Measurements from ENCODE around the gene VPREB3. TPM values are rescaled to one million over a fixed set of nuclear protein-coding genes. Genes with fewer than 3 reads are reported as not detected.

Gene VPREB3
- total and polyA plus RNA-seq, 10 of the 15 experiments (the other 5 are each of a cell fraction or from before 2014, with no cell fraction given), result 0.75 to 79.5 (median 23.8) TPM

DNA sequence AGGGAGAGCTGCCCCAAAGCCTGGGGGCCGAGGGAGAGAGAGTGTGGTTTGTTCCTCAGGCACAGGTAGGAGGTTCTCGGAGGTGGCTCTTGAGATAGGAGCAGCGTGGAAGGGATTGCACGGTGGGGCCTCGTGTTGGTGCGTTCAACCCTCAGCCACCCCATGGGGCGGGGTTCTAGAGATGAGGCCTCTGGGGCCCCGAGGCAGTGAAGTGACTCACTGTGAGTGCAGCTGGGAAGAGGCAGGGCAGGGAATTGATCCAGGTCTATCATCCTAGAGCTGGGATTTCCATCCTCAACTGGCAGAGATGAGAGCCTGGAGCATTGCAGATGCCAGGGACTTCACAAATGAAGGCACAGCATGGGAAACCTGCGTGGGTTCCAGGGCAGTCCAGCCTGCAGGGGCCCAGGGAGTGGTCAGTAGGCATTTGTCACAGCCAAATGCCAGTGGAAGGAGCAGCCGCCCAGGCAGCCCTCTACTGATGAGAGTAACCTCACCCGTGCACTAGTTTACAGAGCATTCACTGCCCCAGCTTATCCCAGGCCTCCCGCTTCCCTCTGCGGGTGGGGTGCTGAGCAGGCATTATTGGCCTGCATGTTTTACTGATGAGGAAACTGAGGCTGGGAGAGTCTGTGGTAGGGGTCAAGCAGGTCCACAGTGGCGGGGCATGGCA, 27.4 kb upstream of the VPREB3 start:
- CTCF ChIA-PET, result no interaction called here
- H3K36me3 ChIP-seq (ENCODE audit: control insufficient read depth in 2 of 2, insufficient read depth in 2 of 2, low read length in 1 of 2), result no peaks in the 10 kb centered on the region
- ATAC-seq, result no peak
- no peak overlapping the region for H3K4me2 ChIP-seq (ENCODE audit: control insufficient read depth, insufficient read depth)
- RAD21 ChIA-PET (ENCODE audit: unreplicated experiment), result no interaction called here
- no peak for FAIRE-seq
- no peaks in the 10 kb centered on the region for H3K9me3 ChIP-seq (replicated peaks; ENCODE audit: control insufficient read depth, insufficient read depth, low read length)
- H3K4me3 ChIP-seq, result no peak overlapping the region
- WGBS (ENCODE audit: insufficient coverage, insufficient replicate concordance, low lambda C conversion rate, missing lambda C conversion rate), result 46% methylated on average over 14 of the region's 14 CpGs
- POLR2A ChIA-PET, result no interaction called here
- no peaks in the 10 kb centered on the region for H4K20me1 ChIP-seq (ENCODE audit: control insufficient read depth, insufficient read depth)
- no peak overlapping the region for H2AFZ ChIP-seq (ENCODE audit: control insufficient read depth, low read depth, low read length)
- intact Hi-C loops (cut with micrococcal nuclease; ENCODE audit: unreplicated experiment) (no loop called here), in situ Hi-C loops (cut with MboI) (no loop called here)
- SMC1A ChIA-PET (ENCODE audit: uncharacterized antibody, unreplicated experiment), result no interaction called here
- peaks cover 5% of the 10 kb centered on the region for H3K4me1 ChIP-seq (ENCODE audit: control insufficient read depth, insufficient read depth, low read length)
- H3K79me2 ChIP-seq (ENCODE audit: control insufficient read depth, insufficient read depth, low read length), result peaks cover 2% of the 10 kb centered on the region; the same call in 1 of the 2 replicates
- H3K9ac ChIP-seq (ENCODE audit: control insufficient read depth, insufficient read depth, low read length), result no peak overlapping the region
- H3K27me3 ChIP-seq (replicated peaks in 1 of 2; ENCODE audit: control insufficient read depth in 2 of 2, insufficient read depth in 2 of 2, low read length in 1 of 2), result peaks cover 0 to 2% of the 10 kb centered on the region in 2 experiments; a peak in 1 of 4 replicates
- no peak for TF ChIP-seq KDM1A (IDR thresholded peaks at IDR 0.05; ENCODE audit: borderline replicate concordance)
- no peak for TF ChIP-seq ZNF622 (IDR thresholded peaks at IDR 0.05)
- TF ChIP-seq, protein P1, sequence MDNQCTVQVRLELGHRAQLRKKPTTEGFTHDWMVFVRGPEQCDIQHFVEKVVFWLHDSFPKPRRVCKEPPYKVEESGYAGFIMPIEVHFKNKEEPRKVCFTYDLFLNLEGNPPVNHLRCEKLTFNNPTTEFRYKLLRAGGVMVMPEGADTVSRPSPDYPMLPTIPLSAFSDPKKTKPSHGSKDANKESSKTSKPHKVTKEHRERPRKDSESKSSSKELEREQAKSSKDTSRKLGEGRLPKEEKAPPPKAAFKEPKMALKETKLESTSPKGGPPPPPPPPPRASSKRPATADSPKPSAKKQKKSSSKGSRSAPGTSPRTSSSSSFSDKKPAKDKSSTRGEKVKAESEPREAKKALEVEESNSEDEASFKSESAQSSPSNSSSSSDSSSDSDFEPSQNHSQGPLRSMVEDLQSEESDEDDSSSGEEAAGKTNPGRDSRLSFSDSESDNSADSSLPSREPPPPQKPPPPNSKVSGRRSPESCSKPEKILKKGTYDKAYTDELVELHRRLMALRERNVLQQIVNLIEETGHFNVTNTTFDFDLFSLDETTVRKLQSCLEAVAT (IDR thresholded peaks at IDR 0.05), result no peak
- TF ChIP-seq TARDBP (IDR thresholded peaks at IDR 0.05; ENCODE audit: borderline replicate concordance), result no peak
- TF ChIP-seq, protein P2, sequence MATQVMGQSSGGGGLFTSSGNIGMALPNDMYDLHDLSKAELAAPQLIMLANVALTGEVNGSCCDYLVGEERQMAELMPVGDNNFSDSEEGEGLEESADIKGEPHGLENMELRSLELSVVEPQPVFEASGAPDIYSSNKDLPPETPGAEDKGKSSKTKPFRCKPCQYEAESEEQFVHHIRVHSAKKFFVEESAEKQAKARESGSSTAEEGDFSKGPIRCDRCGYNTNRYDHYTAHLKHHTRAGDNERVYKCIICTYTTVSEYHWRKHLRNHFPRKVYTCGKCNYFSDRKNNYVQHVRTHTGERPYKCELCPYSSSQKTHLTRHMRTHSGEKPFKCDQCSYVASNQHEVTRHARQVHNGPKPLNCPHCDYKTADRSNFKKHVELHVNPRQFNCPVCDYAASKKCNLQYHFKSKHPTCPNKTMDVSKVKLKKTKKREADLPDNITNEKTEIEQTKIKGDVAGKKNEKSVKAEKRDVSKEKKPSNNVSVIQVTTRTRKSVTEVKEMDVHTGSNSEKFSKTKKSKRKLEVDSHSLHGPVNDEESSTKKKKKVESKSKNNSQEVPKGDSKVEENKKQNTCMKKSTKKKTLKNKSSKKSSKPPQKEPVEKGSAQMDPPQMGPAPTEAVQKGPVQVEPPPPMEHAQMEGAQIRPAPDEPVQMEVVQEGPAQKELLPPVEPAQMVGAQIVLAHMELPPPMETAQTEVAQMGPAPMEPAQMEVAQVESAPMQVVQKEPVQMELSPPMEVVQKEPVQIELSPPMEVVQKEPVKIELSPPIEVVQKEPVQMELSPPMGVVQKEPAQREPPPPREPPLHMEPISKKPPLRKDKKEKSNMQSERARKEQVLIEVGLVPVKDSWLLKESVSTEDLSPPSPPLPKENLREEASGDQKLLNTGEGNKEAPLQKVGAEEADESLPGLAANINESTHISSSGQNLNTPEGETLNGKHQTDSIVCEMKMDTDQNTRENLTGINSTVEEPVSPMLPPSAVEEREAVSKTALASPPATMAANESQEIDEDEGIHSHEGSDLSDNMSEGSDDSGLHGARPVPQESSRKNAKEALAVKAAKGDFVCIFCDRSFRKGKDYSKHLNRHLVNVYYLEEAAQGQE (IDR thresholded peaks at IDR 0.05; ENCODE audit: low read depth, low read length), result no peak
- TF ChIP-seq BACH1 (IDR thresholded peaks at IDR 0.05; ENCODE audit: borderline replicate concordance), result no peak
- TF ChIP-seq NR2F1 (conservative IDR thresholded peaks at IDR 0.05), result no peak
- TF ChIP-seq BRCA1 (IDR thresholded peaks at IDR 0.05; ENCODE audit: low read depth, low read length), result no peak
- no peak for TF ChIP-seq NFYB (IDR thresholded peaks at IDR 0.05; ENCODE audit: insufficient read depth, low read depth, low read length)
- TF ChIP-seq BHLHE40 (IDR thresholded peaks at IDR 0.05; ENCODE audit: borderline replicate concordance in 1 of 2, low read depth in 2 of 2, low read length in 1 of 2), result no peak
- TF ChIP-seq, protein P3, sequence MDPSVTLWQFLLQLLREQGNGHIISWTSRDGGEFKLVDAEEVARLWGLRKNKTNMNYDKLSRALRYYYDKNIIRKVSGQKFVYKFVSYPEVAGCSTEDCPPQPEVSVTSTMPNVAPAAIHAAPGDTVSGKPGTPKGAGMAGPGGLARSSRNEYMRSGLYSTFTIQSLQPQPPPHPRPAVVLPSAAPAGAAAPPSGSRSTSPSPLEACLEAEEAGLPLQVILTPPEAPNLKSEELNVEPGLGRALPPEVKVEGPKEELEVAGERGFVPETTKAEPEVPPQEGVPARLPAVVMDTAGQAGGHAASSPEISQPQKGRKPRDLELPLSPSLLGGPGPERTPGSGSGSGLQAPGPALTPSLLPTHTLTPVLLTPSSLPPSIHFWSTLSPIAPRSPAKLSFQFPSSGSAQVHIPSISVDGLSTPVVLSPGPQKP (IDR thresholded peaks at IDR 0.05; ENCODE audit: low read depth, low read length), result no peak
- no peak overlapping the region for H3K27ac ChIP-seq (ENCODE audit: control insufficient read depth, insufficient read depth)
- no TSS peak for BruUV-seq (replicated peaks)
- DNase-seq (ENCODE audit: low read depth, low spot score), result no peak

Data from GM12878 (cell line).